ENCODE measurements around the gene MUC3A. TPM values are rescaled to one million over a fixed set of nuclear protein-coding genes. Genes with fewer than 3 reads are reported as not detected.
"Not testable (repeated sequence)": the region's sequence is repeated elsewhere in the genome, so short reads cannot be mapped to it uniquely, and the experiment has no call there.

The MUC3A gene
- total and polyA plus RNA-seq, 7 experiments from 2014 or later, result not detected

DNA sequence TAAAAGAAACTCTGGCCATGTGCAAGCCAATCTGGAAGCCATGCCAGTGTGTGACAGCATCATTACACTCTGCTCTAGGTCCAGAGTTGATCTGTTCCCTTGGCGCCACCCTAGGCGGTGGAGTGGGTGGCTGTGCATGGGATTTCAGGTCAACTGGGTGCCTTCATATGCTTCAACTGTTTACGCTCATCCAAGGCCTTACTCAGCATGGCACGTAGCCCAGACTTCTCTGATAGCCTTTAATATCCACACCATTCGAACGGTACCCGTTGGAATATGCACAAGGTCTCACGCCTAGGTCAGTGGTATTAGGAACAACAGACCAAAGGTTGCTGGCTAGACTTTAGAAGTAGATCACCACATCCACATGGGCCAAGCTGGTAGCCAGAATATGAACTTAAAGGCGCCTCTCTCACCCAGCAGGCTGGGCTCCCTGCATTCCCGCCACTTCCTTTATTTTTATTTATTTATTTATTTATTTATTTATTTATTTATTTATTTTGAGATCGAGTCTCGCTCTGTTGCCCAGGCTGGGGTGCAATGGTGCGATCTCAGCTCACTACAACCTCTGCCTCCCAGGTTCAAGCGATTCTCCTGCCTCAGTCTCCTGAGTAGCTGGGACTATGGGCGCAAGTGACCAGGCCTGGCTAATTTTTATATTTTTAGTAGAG is 35.0 kb upstream of the MUC3A start:
- no peaks in the 10 kb centered on the region for H3K9me3 Mint-ChIP-seq
- Histone ChIP-seq H3K27me3 (ENCODE audit: control insufficient read depth in 2 of 2, insufficient read depth in 2 of 2, low read length in 2 of 2) (no peaks in the 10 kb centered on the region), H3K36me3 (ENCODE audit: control insufficient read depth in 2 of 3, insufficient read depth in 3 of 3, low read length in 3 of 3) (no peaks in the 10 kb centered on the region), H3K4me1 (ENCODE audit: control insufficient read depth in 2 of 2, insufficient read depth in 2 of 2, low read length in 2 of 2) (no peaks in the 10 kb centered on the region), H3K9me3 (ENCODE audit: control insufficient read depth in 2 of 3, low read length in 3 of 3) (no peaks in the 10 kb centered on the region), H3K27ac (ENCODE audit: low read depth, low read length) (no peak overlapping the region), H3K4me3 (ENCODE audit: low read length) (no peak overlapping the region)
- peaks cover 0 to 3% (median 0%) of the 10 kb centered on the region in 7 donors for H3K4me1 Mint-ChIP-seq
- ATAC-seq, result no peak
- POLR2A ChIA-PET, result no interaction called here
- no peak for DNase-seq
- no peak overlapping the region for H3K27ac Mint-ChIP-seq
- H3K4me3 Mint-ChIP-seq, result no peak overlapping the region
- H3K27me3 Mint-ChIP-seq, result peaks cover 5 to 26% (median 13%) of the 10 kb centered on the region in 5 donors
- CTCF ChIA-PET, result interaction anchor here (0.6 kb wide), 1 partner anchor 16 kb away, joined by 3 read pairs; no protein-coding TSS in a partner anchor
- intact Hi-C loops (cut with micrococcal nuclease), result no loop called here
- no peaks in the 10 kb centered on the region for H3K36me3 Mint-ChIP-seq

DNA sequence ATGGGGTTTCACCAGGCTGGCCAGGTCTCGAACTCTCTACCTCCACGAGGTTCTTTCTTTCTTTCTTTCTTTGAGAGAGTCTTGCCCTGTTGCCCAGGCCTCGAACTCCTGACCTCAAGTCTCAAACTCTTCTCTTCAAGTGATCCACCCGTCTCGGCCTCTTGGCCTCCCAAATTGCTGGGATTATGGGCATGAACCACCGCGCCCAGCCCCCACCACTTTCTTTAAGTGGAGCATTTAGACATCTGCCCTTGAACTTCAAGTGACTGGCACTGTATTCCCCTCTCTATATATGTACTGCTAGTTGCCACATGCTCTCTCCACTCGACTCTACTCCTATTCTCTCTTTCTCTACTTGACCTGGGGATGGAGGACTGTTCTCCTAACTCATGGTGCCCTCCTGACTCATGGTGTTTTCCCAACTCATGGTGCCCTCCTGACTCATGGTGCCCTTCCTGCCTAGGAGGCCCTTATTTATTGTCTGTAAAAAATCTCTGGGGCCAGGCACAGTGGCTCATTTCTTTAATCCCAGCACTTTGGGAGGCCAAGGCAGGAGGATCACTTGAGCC is 34.4 kb upstream of the MUC3A start:
- POLR2A ChIA-PET, result no interaction called here
- Histone ChIP-seq H3K4me1 (ENCODE audit: control insufficient read depth in 2 of 2, insufficient read depth in 2 of 2, low read length in 2 of 2) (no peaks in the 10 kb centered on the region), H3K27me3 (ENCODE audit: control insufficient read depth in 2 of 2, insufficient read depth in 2 of 2, low read length in 2 of 2) (no peaks in the 10 kb centered on the region), H3K27ac (ENCODE audit: low read depth, low read length) (no peak overlapping the region), H3K36me3 (ENCODE audit: control insufficient read depth in 2 of 3, insufficient read depth in 3 of 3, low read length in 3 of 3) (no peaks in the 10 kb centered on the region), H3K9me3 (ENCODE audit: control insufficient read depth in 2 of 3, low read length in 3 of 3) (no peaks in the 10 kb centered on the region), H3K4me3 (ENCODE audit: low read length) (no peak overlapping the region)
- Mint-ChIP-seq H3K36me3 (no peaks in the 10 kb centered on the region), H3K27ac (no peak overlapping the region), H3K4me3 (no peak overlapping the region), H3K9me3 (no peaks in the 10 kb centered on the region), H3K4me1 (peaks cover 0 to 3% (median 0%) of the 10 kb centered on the region in 7 donors), H3K27me3 (peaks cover 5 to 30% (median 13%) of the 10 kb centered on the region in 5 donors)
- intact Hi-C loops (cut with micrococcal nuclease), result no loop called here
- ATAC-seq, result peak; percentile 68
- no peak for DNase-seq
- CTCF ChIA-PET, result no interaction called here

DNA sequence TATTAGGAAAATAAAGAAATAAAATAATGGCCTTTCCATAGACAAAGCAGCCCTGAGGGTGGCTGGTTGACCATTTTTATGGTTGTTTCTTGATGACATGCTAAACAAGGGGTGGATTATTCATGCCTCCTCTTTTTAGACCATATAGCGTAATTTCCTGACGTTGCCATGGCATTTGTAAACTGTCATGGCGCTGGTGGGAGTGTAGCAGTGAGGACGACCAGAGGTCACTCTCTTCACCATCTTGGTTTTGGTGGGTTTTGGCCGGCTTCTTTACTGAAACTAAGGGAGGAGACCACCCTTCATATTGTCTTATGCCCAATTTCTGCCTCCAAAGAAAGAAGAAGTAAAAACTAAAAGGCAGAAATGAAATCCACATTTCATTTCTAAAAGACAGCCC is 30.0 kb upstream of the MUC3A start:
- H3K36me3 ChIP-seq (ENCODE audit: control insufficient read depth in 2 of 3, insufficient read depth in 3 of 3, low read length in 3 of 3); H3K4me1 ChIP-seq (ENCODE audit: control insufficient read depth in 2 of 2, insufficient read depth in 2 of 2, low read length in 2 of 2); POLR2A ChIA-PET; CTCF ChIA-PET; H3K4me1 Mint-ChIP-seq; H3K4me3 ChIP-seq (ENCODE audit: low read length); intact Hi-C loops (cut with micrococcal nuclease); H3K27me3 ChIP-seq (ENCODE audit: control insufficient read depth in 2 of 2, insufficient read depth in 2 of 2, low read length in 2 of 2); DNase-seq; H3K36me3 Mint-ChIP-seq; H3K9me3 Mint-ChIP-seq; H3K27ac Mint-ChIP-seq; H3K4me3 Mint-ChIP-seq; H3K27ac ChIP-seq (ENCODE audit: low read depth, low read length); ATAC-seq; H3K9me3 ChIP-seq (ENCODE audit: control insufficient read depth in 2 of 3, low read length in 3 of 3): not testable (repeated sequence)
- peaks cover 14 to 30% (median 22%) of the 10 kb centered on the region in 5 donors for H3K27me3 Mint-ChIP-seq

DNA sequence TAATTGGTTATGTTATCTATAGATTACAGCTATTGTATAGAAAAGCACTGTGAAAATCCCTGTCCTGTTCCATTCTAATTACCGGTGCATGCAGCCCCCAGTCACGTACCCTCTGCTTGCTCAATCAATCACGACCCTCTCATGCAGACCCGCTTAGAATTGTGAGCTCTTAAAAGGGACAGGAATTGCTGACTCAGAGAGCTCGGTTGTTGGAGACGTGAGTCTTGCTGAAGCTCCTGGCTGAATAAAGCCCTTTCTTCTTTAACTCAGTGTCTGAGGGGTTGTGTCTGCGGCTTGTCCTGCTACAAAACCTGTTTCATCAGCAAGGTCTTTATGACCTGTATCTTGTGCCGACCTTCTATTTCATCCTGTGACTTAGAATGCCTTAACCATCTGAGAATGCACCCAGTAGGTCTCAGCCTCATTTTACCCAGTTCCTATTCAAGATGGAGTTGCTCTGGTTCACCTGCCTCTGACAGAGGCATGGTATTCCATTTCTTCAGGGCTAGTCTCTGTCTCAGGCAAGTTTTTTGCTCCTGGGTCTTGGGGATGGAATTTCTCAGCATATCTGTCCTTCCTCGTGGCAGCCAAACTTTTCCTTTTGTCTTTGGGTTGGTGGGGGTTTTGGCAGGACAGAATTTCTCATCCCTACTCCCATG is 29.4 kb upstream of the MUC3A start:
- H3K9me3 ChIP-seq (ENCODE audit: control insufficient read depth in 2 of 3, low read length in 3 of 3); POLR2A ChIA-PET; H3K9me3 Mint-ChIP-seq; H3K36me3 Mint-ChIP-seq; H3K4me1 ChIP-seq (ENCODE audit: control insufficient read depth in 2 of 2, insufficient read depth in 2 of 2, low read length in 2 of 2); H3K27me3 ChIP-seq (ENCODE audit: control insufficient read depth in 2 of 2, insufficient read depth in 2 of 2, low read length in 2 of 2); DNase-seq; CTCF ChIA-PET; H3K4me3 ChIP-seq (ENCODE audit: low read length); H3K27ac ChIP-seq (ENCODE audit: low read depth, low read length); H3K36me3 ChIP-seq (ENCODE audit: control insufficient read depth in 2 of 3, insufficient read depth in 3 of 3, low read length in 3 of 3); ATAC-seq; H3K27ac Mint-ChIP-seq; H3K4me3 Mint-ChIP-seq; intact Hi-C loops (cut with micrococcal nuclease); H3K4me1 Mint-ChIP-seq: not testable (repeated sequence)
- peaks cover 12 to 27% (median 21%) of the 10 kb centered on the region in 5 donors for H3K27me3 Mint-ChIP-seq

DNA sequence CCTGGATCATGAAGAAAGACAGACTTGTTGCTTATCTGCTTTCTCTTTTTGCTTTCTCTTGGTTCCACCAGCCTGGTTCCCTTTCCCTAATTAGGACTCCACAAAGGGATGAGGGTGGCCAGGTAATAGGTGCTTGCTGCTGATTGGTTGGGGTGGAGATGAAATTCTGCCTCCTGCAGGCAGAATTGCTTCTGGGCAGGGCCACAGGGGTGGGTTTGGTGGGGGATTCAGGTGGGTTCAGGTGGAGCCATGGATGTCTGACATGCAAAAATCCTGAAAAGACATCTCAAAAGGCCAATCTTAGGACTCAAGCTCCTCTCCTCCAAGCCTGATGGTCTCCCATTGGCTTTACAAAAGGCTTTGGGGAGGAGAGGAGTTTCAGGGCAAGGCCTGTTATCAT is 28.3 kb upstream of the MUC3A start:
- no peak overlapping the region for H3K27ac ChIP-seq (ENCODE audit: low read depth, low read length)
- H3K27me3 ChIP-seq (ENCODE audit: control insufficient read depth in 2 of 2, insufficient read depth in 2 of 2, low read length in 2 of 2), result no peaks in the 10 kb centered on the region
- Mint-ChIP-seq H3K4me1 (peaks cover 0 to 4% (median 0%) of the 10 kb centered on the region in 7 donors), H3K36me3 (no peaks in the 10 kb centered on the region), H3K27me3 (peaks cover 10 to 26% (median 21%) of the 10 kb centered on the region in 5 donors), H3K27ac (no peak overlapping the region), H3K4me3 (no peak overlapping the region), H3K9me3 (no peaks in the 10 kb centered on the region)
- POLR2A ChIA-PET, result no interaction called here
- ATAC-seq (no peak), DNase-seq (no peak)
- H3K9me3 ChIP-seq (ENCODE audit: control insufficient read depth in 2 of 3, low read length in 3 of 3), result no peaks in the 10 kb centered on the region
- no peak overlapping the region for H3K4me3 ChIP-seq (ENCODE audit: low read length)
- no peaks in the 10 kb centered on the region for H3K4me1 ChIP-seq (ENCODE audit: control insufficient read depth in 2 of 2, insufficient read depth in 2 of 2, low read length in 2 of 2)
- intact Hi-C loops (cut with micrococcal nuclease), result no loop called here
- CTCF ChIA-PET, result no interaction called here
- H3K36me3 ChIP-seq (ENCODE audit: control insufficient read depth in 2 of 3, insufficient read depth in 3 of 3, low read length in 3 of 3), result no peaks in the 10 kb centered on the region

DNA sequence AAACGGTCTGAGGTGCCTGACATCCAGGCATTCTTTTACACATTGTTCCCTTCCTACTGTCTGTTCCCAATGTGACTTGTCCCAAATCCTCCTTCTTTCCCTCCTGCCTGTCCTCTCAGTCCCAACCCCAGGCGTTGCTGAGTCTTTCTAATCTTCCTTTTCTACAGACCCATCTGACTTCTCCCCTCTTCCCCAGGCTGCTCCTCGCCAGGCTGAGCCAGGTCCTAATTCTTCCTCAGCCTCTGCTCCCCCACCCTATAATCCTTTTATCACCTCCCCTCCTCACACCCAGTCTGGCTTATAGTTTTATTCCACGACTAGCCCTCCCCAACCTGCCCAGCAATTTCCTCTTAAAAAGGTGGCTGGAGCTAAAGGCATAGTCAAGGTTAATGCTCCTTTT is 25.7 kb upstream of the MUC3A start:
- peaks cover 9 to 20% (median 17%) of the 10 kb centered on the region in 5 donors for H3K27me3 Mint-ChIP-seq
- H3K4me1 ChIP-seq (ENCODE audit: control insufficient read depth in 2 of 2, insufficient read depth in 2 of 2, low read length in 2 of 2); CTCF ChIA-PET; H3K9me3 Mint-ChIP-seq; H3K4me3 ChIP-seq (ENCODE audit: low read length); H3K36me3 ChIP-seq (ENCODE audit: control insufficient read depth in 2 of 3, insufficient read depth in 3 of 3, low read length in 3 of 3); H3K36me3 Mint-ChIP-seq; DNase-seq; H3K9me3 ChIP-seq (ENCODE audit: control insufficient read depth in 2 of 3, low read length in 3 of 3); POLR2A ChIA-PET; ATAC-seq; H3K27me3 ChIP-seq (ENCODE audit: control insufficient read depth in 2 of 2, insufficient read depth in 2 of 2, low read length in 2 of 2); H3K4me3 Mint-ChIP-seq; H3K4me1 Mint-ChIP-seq; H3K27ac Mint-ChIP-seq; intact Hi-C loops (cut with micrococcal nuclease); H3K27ac ChIP-seq (ENCODE audit: low read depth, low read length): not testable (repeated sequence)

DNA sequence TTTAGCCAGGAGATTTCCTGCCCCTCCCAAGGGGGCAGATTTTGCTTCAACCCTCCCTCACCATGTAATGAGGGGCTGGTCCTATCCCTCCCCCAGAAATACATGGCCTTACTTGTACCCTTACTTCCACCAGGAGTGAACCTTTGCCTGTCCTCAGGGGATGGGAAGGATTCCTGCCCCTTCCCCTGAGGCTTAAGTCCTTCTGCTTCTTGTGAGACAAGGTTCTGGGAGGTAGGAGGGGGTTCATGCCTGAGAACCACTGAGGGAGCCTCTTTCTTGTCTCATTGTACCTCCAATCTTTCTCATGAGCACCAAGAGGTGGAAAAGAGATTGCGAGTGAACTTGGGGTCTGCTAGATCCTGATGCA is 19.5 kb upstream of the MUC3A start:
- H3K27me3 Mint-ChIP-seq, result peaks cover 2 to 19% (median 7%) of the 10 kb centered on the region in 5 donors
- ChIA-PET CTCF (no interaction called here), POLR2A (no interaction called here)
- no peaks in the 10 kb centered on the region for H3K36me3 ChIP-seq (ENCODE audit: control insufficient read depth in 2 of 3, insufficient read depth in 3 of 3, low read length in 3 of 3)
- no peak overlapping the region for H3K4me3 Mint-ChIP-seq
- H3K27ac Mint-ChIP-seq, result peak overlapping the region in 1 of 9 donors; percentile 16
- H3K4me1 Mint-ChIP-seq, result no peaks in the 10 kb centered on the region
- ATAC-seq (no peak), DNase-seq (no peak)
- H3K4me3 ChIP-seq (ENCODE audit: low read length), result no peak overlapping the region
- no peaks in the 10 kb centered on the region for H3K27me3 ChIP-seq (ENCODE audit: control insufficient read depth in 2 of 2, insufficient read depth in 2 of 2, low read length in 2 of 2)
- H3K36me3 Mint-ChIP-seq, result peaks cover 0 to 6% (median 4%) of the 10 kb centered on the region in 5 donors
- intact Hi-C loops (cut with micrococcal nuclease), result no loop called here
- no peaks in the 10 kb centered on the region for H3K4me1 ChIP-seq (ENCODE audit: control insufficient read depth in 2 of 2, insufficient read depth in 2 of 2, low read length in 2 of 2)
- H3K27ac ChIP-seq (ENCODE audit: low read depth, low read length), result no peak overlapping the region
- H3K9me3 ChIP-seq (ENCODE audit: control insufficient read depth in 2 of 3, low read length in 3 of 3), result no peaks in the 10 kb centered on the region
- H3K9me3 Mint-ChIP-seq, result peaks cover 3 to 17% (median 7%) of the 10 kb centered on the region in 11 donors
